Fibroblast of pulmonary artery (primary cell): ENCODE results near the gene WARS2.

Experiments
- DNase-seq: peaks from one replicate; pipeline ENCODE4 v3.0.0-alpha.2; 2010; ENCODE audit warnings: low read depth
- H3K4me3 ChIP-seq: replicated peaks from 2 replicates; pipeline ENCODE4 v1.5.1; 2011; ENCODE audit warnings: low read depth, mild to moderate bottlenecking, control low read depth, low read length, moderate library complexity
- CTCF ChIP-seq: IDR thresholded peaks from 2 replicates; pipeline ENCODE4 v1.5.1; 2011; ENCODE audit warnings: mild to moderate bottlenecking, control low read depth, low read length, inconsistent platforms; ENCODE audit errors: missing control alignments

Gene WARS2

GRCh38 chr1:119045096-119045746 is 95.2 kb downstream of the WARS2 start:
- TF ChIP-seq CTCF = no peak
- no peak for DNase-seq
- no peak overlapping the region for H3K4me3 ChIP-seq

- DNase-seq = peak; percentile 75
- no peak overlapping the region for H3K4me3 ChIP-seq
- TF ChIP-seq CTCF = no peak
These were observed 99.5 kb downstream of the WARS2 start for GRCh38 chr1:119040906-119041305.

GRCh38 chr1:119040489-119040888 is 100.0 kb downstream of the WARS2 start:
- no peak for TF ChIP-seq CTCF
- no peak overlapping the region for H3K4me3 ChIP-seq
- DNase-seq = no peak

- TF ChIP-seq CTCF = no peak
- no peak for DNase-seq
- no peak overlapping the region for H3K4me3 ChIP-seq
These were observed 102.1 kb downstream of the WARS2 start for GRCh38 chr1:119038363-119038762.

GRCh38 chr1:119034359-119034758 is 106.1 kb downstream of the WARS2 start:
- no peak for TF ChIP-seq CTCF
- DNase-seq = no peak
- no peak overlapping the region for H3K4me3 ChIP-seq

GRCh38 chr1:119032986-119033385 is 107.5 kb downstream of the WARS2 start:
- no peak for DNase-seq
- no peak overlapping the region for H3K4me3 ChIP-seq
- TF ChIP-seq CTCF = no peak

GRCh38 chr1:119027759-119028158 is 112.7 kb downstream of the WARS2 start:
- no peak for TF ChIP-seq CTCF
- no peak for DNase-seq
- no peak overlapping the region for H3K4me3 ChIP-seq
